GM10248 (cell line): ENCODE data around the gene BICRAL.

Experiments
- CTCF ChIA-PET: fragments of 300-600 bp; sonication (Branson Sonifier 250); formaldehyde crosslinking; extraction: SDS; loops from one replicate; lab custom pipeline; 2021; ENCODE audit warnings: antibody characterized with exemption; lab: Yijun Ruan, JAX
- POLR2A ChIA-PET: fragments of 350-650 bp; sonication (Branson Sonifier 250); formaldehyde crosslinking; extraction: SDS; loops from one replicate; lab custom pipeline; 2020; ENCODE audit warnings: antibody characterized with exemption; lab: Yijun Ruan, JAX
- DNase-seq: peaks from one replicate; pipeline ENCODE4 v3.0.0; 2012; ENCODE audit errors: extremely low spot score
- TF ChIP-seq, protein P1 (sequence below): IDR thresholded peaks from 2 replicates; pipeline ENCODE4 v1.5.1; 2012; ENCODE audit warnings: mild to moderate bottlenecking, low read depth; ENCODE audit errors: extremely low read depth, missing control alignments, control extremely low read depth

BICRAL gene

DNA sequence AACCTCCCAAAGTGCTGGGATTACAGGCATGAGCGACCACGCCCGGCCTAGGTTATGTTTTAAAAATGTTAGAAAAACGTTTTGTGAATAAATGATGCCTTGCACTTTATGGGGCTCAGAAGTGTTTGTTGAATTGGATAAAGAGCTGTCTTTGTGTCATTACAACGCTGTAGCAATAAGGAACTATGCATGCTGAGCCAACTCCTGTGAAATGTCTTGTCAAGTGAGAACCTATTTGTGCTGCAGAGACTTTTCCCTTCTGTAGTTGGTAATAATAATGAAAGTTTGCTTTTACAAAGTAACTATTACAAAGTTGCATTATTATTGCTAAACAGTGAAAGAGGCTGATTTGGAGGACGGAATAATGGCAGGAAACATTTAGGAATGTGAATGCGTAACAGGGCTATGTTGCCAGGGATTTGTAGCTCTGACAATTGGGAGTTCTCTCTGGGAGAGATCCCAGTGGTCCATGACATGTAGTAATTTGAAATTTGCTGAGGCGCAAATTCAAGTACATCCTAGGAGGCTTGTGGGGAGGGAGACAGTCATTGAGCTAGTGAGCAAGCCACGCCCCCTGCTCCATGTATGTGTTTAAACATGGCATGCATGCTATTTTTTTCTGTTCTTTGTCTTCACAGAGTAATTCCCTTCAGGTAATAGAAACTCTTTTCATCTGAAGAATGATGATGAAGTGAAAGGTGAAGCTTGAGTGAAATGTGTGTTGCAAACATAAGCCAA is 16.8 kb upstream of the BICRAL start:
- CTCF ChIA-PET, result no interaction called here
- POLR2A ChIA-PET, result no interaction called here

DNA sequence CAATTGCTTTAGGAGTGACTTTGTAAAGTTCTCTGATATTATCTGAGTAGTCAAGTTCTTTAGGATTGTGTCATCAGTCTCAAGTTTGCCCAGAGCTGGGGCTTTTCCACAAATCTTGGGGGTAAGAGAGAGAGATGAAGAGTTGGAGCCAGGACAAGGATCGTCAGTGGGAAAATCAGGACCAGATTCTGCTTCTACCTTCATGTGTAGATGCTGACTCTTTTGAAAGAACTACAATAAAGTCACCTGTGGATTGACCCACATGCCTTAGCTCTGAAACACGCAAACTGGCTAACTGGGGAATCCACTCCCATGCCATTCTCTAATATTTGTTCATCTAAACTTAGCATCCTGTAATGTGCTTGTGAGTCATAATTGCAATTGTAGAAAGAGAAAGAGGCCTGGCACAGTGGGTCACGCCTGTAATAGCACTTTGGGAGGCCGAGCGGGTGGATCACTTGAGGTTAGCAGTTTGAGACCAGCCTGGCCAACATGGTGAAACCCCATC is 15.6 kb upstream of the BICRAL start:
- DNase-seq, result no peak
- CTCF ChIA-PET, result interaction anchor here (1.2 kb wide), 1 partner anchor 20 kb away, joined by 6 read pairs; the partner anchor contains the start of gene TBCC
- POLR2A ChIA-PET, result no interaction called here
- TF ChIP-seq, protein P1, sequence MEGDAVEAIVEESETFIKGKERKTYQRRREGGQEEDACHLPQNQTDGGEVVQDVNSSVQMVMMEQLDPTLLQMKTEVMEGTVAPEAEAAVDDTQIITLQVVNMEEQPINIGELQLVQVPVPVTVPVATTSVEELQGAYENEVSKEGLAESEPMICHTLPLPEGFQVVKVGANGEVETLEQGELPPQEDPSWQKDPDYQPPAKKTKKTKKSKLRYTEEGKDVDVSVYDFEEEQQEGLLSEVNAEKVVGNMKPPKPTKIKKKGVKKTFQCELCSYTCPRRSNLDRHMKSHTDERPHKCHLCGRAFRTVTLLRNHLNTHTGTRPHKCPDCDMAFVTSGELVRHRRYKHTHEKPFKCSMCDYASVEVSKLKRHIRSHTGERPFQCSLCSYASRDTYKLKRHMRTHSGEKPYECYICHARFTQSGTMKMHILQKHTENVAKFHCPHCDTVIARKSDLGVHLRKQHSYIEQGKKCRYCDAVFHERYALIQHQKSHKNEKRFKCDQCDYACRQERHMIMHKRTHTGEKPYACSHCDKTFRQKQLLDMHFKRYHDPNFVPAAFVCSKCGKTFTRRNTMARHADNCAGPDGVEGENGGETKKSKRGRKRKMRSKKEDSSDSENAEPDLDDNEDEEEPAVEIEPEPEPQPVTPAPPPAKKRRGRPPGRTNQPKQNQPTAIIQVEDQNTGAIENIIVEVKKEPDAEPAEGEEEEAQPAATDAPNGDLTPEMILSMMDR, result no peak

More for the DNA sequence above, 16.8 kb upstream of the BICRAL start:
- no peak for DNase-seq
- TF ChIP-seq, protein P1, result no peak

DNA sequence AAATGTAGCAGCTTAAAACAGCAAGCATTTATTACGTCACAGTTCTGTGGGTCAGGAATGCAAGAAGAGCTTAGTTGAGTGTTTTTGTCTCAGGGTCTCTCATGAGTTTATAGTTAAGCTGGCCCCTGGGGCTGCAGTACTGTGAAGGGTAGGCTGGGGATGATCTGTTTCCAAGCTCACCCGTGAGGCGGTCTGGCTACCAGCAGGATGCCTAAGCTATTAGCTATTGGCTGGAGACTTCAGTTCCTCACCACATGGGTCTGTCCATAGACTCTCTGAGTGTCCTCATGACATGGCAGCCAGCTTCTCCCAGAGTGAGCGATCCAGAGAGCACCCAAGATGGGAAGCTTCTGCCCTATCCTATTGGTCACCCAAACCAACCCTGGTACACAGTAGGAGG is 12.8 kb upstream of the BICRAL start:
- CTCF ChIA-PET, result interaction anchor here (0.7 to 5.1 kb wide), 9 partner anchors 9 to 43 kb away, joined by 3 to 26 read pairs (median 5); partner anchors contain the start of gene TBCC
- POLR2A ChIA-PET, result interaction anchor here (0.5 to 2.2 kb wide), 3 partner anchors 23 to 411 kb away, joined by 6 to 9 read pairs (median 7); partner anchors contain the start of gene TBCC
- TF ChIP-seq, protein P1, result no peak

DNA sequence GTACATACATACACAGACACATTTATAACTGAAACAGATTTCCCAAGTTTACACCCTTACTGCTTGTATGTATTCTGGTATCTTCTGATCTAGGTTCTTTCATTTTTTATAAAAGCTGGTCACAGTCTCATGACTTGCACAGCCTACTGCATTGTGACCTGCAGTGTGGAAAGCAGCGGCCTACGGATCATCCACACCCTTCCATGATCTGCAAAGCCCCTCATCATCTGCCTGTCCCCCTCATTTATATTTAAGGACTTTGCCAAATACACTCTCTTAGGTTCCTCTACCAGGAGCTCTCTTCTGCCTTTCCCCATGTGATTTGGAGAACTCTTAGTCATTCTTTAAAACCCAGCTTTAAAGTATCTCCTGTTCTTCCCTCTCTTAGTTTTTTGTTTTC is 12.0 kb upstream of the BICRAL start:
- CTCF ChIA-PET, result interaction anchor here (1.0 to 5.1 kb wide), 8 partner anchors 10 to 43 kb away, joined by 3 to 26 read pairs (median 6); partner anchors contain the start of gene TBCC
- POLR2A ChIA-PET, result interaction anchor here (2.2 kb wide), 1 partner anchor 24 kb away, joined by 9 read pairs; the partner anchor contains the start of gene TBCC
- no peak for DNase-seq
- TF ChIP-seq, protein P1, result no peak

More for the DNA sequence above, 12.8 kb upstream of the BICRAL start:
- no peak for DNase-seq

DNA sequence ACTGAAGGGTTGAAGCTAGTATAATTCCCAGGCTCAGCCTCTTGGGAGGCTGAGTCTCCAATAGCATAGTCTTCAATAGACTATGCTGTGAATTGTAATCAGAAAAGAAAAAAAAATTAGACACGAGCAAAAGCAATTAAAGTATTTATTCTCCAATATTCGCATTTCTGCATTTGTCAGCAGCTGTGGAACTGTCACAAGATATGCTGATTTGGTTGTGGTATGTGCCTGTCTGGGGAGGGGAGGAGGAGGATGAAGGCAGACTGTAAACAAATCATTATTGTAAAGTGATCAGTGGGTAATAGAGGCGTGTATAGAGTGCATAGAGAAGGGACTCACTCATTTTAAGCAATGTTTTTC is 10.1 kb upstream of the BICRAL start:
- TF ChIP-seq, protein P1, result no peak
- POLR2A ChIA-PET, result interaction anchor here (0.6 to 1.8 kb wide), 4 partner anchors 10 to 28 kb away, joined by 3 to 22 read pairs (median 11); partner anchors contain the start of genes BICRAL and TBCC
- no peak for DNase-seq
- CTCF ChIA-PET, result interaction anchor here (5.1 kb wide), 1 partner anchor 11 kb away, joined by 22 read pairs; no protein-coding TSS in a partner anchor

DNA sequence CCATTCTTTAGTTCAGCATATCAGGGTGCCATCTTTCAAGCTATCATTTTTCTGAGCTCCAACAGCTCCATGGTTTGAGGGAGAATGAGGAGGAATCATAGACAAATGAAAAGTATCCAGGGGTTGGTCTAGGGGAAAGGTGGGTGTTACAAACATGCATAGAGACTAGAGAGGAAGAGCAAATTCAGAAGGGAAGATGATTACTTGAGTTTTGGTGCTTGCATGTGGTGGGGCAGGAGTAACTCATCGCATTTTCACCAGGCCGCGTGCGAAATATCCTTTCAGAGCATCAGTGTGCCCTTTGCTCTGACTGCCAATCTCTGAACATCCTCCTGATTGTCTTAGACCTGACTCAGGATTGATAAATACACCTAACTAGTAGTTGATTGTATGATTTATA is 7.7 kb upstream of the BICRAL start:
- TF ChIP-seq, protein P1, result no peak

DNA sequence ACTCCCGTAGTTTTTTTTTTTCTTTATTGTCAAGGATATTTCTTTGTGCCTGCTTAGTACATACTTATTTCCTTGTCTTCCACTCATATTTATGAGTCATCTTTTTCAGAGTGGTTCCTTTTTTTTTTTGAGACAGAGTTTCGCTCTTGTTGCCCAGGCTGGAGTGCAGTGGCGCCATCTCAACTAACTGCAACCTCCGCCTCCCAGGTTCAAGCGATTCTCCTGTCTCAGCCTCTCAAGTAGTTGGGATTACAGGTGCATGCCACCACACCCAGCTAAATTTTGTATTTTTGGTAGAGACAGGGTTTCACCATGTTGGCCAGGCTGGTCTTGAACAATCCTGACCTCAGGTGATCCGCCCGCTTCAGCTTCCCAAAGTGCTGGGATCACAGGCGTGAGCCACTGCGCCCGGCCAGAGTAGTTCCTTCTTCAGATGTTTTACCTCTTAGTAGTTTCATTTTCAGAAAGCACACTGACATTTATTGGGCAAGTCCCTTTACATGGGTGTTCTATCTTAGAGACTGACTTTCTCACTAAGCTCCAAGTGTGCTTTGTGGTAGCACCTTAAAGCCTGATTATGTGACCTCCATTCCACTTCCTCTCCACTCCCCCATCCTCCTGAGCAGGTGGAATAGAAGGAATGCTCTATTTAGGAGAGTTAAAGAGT is 6.9 kb upstream of the BICRAL start:
- ChIA-PET CTCF (interaction anchor here (1.8 kb wide), 1 partner anchor 10 kb away, joined by 4 read pairs; no protein-coding TSS in a partner anchor), POLR2A (interaction anchor here (1.0 kb wide), 1 partner anchor 28 kb away, joined by 3 read pairs; no protein-coding TSS in a partner anchor)
- DNase-seq, result peak; percentile 63

More for the DNA sequence above, 7.7 kb upstream of the BICRAL start:
- POLR2A ChIA-PET, result no interaction called here
- DNase-seq, result no peak
- CTCF ChIA-PET, result no interaction called here
